ENCODE data around the gene RAB11A.

RAB11A gene

GRCh38 chr15:65939901-65940617 lies 70.8 kb downstream of the RAB11A start:
- H3K27ac ChIP-seq (ENCODE audit: low read length) = no peak overlapping the region
- no peaks in the 10 kb centered on the region for H3K36me3 ChIP-seq (ENCODE audit: control insufficient read depth, insufficient read depth, low read length)
- no peak for DNase-seq (ENCODE audit: low read depth, low spot score)
- no peaks in the 10 kb centered on the region for H3K27me3 ChIP-seq (ENCODE audit: control insufficient read depth, insufficient read depth, low read length)
- no CpG with 5 or more reads among the region's 10 CpGs for WGBS (ENCODE audit: insufficient coverage, insufficient read length)
- no peaks in the 10 kb centered on the region for H3K4me1 ChIP-seq (ENCODE audit: control insufficient read depth, insufficient read depth, low read length)
- H3K9me3 ChIP-seq (ENCODE audit: control insufficient read depth, insufficient read depth, low read length) = no peaks in the 10 kb centered on the region
- H3K4me3 ChIP-seq (ENCODE audit: low read length) = no peak overlapping the region

- DNase-seq (ENCODE audit: low read depth, low spot score) = no peak
Measured at GRCh38 chr15:65940618-65940909, 71.3 kb downstream of the RAB11A start.

More at GRCh38 chr15:65940618-65940909, 71.3 kb downstream of the RAB11A start:
- no peak overlapping the region for H3K4me3 ChIP-seq (ENCODE audit: low read length)
- H3K36me3 ChIP-seq (ENCODE audit: control insufficient read depth, insufficient read depth, low read length) = no peaks in the 10 kb centered on the region
- no peaks in the 10 kb centered on the region for H3K4me1 ChIP-seq (ENCODE audit: control insufficient read depth, insufficient read depth, low read length)
- H3K27me3 ChIP-seq (ENCODE audit: control insufficient read depth, insufficient read depth, low read length) = no peaks in the 10 kb centered on the region
- no peaks in the 10 kb centered on the region for H3K9me3 ChIP-seq (ENCODE audit: control insufficient read depth, insufficient read depth, low read length)
- no peak overlapping the region for H3K27ac ChIP-seq (ENCODE audit: low read length)
